AG09319 (cell line): ENCODE measurements around the gene TFDP1.
"Not testable (repeated sequence)": the region's sequence is repeated elsewhere in the genome, so short reads cannot be mapped to it uniquely, and the experiment has no call there.

ENCODE experiments used
- DNase-seq: peaks from one replicate; pipeline ENCODE4 v3.0.0-alpha.2; 2010; ENCODE audit warnings: low read depth; ENCODE audit errors: extremely low read depth
- TF ChIP-seq, protein P1 (sequence below): IDR thresholded peaks from 2 replicates; pipeline ENCODE4 v1.5.1; 2011; ENCODE audit warnings: low read depth, mild to moderate bottlenecking, inconsistent platforms, low read length, moderate library complexity

The TFDP1 gene

DNA sequence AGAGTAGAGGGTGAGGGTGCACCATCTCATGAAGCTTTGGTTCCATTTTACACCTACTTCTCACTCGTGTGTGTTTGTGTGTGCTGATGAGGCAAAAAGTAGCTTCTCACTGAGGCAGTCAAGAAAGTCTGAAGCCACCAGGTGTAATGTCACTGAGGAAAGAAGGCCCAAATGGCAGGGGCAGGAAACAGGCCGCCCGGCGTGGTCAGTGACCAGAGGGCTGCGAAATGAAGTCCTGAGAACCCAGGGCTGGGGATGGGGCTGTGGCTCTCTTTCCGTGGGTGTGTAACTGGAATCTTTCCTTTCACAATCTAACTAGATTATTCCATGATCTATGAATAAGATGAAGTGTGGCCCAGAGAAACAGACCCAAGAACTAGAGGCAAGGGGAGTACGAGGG, 25.5 kb upstream of the TFDP1 start:
- TF ChIP-seq, protein P1, sequence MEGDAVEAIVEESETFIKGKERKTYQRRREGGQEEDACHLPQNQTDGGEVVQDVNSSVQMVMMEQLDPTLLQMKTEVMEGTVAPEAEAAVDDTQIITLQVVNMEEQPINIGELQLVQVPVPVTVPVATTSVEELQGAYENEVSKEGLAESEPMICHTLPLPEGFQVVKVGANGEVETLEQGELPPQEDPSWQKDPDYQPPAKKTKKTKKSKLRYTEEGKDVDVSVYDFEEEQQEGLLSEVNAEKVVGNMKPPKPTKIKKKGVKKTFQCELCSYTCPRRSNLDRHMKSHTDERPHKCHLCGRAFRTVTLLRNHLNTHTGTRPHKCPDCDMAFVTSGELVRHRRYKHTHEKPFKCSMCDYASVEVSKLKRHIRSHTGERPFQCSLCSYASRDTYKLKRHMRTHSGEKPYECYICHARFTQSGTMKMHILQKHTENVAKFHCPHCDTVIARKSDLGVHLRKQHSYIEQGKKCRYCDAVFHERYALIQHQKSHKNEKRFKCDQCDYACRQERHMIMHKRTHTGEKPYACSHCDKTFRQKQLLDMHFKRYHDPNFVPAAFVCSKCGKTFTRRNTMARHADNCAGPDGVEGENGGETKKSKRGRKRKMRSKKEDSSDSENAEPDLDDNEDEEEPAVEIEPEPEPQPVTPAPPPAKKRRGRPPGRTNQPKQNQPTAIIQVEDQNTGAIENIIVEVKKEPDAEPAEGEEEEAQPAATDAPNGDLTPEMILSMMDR = no peak

DNA sequence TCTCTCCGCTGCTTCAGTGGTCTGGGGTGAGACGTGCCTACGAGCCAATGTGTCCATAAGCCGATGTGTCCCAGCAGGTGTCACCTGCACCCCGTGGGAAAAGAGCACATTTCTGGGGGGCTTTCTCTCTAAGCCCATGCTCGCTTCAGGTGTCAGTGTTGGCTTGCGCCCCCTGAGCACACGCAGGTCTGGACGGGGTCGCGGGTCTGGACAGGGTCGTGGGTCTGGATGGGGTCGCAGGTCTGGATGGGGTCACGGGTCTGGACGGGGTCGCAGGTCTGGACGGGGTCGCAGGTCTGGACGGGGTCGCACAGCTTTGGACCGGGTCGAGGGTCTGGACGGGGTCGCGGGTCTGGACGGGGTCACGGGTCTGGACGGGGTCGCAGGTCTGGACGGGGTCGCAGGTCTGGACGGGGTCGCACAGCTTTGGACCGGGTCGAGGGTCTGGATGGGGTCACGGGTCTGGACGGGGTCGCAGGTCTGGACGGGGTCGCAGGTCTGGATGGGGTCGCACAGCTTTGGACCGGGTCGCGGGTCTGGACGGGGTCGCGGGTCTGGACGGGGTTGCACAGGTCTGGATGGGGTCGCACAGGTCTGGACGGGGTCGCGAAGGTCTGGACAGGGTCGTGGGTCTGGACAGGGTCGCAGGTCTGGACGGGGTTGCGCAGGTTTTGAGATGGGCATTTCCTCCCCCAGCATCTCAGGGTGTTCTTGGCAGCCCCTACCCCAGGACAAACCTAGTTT, 24.5 kb upstream of the TFDP1 start:
- TF ChIP-seq, protein P1 = no peak

More for the DNA sequence above, 25.5 kb upstream of the TFDP1 start:
- DNase-seq = no peak

GRCh38 chr13:113560645-113561416, 23.7 kb upstream of the TFDP1 start:
- TF ChIP-seq, protein P1 = no peak
- no peak for DNase-seq

More for the DNA sequence above, 24.5 kb upstream of the TFDP1 start:
- DNase-seq = no peak

DNA sequence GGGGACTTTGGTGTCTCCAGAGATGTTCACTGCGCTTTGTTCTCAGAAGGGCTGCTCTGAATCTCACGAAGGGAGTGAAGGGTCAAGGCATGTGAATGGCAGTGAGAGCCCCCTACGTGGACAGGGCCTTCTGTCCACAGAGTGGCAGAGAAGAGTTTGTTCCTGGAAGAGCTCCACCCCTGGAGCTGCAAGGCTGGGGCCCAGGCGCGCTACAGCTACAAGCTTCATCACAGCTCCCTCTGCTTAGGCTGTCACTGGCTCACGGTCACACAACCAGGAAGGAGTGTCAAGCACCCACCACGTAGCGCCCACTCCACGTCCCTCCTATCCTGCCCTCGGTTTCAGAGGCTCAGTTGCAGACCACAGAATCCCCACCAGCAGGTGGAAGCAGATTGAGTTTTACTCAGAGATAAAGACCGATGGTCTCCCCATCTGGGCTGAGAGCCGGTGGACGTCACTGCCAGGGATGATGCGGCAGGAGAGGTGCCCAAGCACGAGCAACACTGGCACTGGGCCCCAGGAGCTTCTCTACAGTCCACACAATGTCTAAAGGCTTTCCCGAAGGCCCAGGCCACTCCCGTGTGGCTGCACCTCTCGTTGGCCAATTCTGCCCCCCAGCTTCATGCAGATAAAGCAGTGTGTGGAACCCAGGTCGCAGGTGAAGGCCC, 23.0 kb upstream of the TFDP1 start:
- TF ChIP-seq, protein P1 = no peak
- no peak for DNase-seq

DNA sequence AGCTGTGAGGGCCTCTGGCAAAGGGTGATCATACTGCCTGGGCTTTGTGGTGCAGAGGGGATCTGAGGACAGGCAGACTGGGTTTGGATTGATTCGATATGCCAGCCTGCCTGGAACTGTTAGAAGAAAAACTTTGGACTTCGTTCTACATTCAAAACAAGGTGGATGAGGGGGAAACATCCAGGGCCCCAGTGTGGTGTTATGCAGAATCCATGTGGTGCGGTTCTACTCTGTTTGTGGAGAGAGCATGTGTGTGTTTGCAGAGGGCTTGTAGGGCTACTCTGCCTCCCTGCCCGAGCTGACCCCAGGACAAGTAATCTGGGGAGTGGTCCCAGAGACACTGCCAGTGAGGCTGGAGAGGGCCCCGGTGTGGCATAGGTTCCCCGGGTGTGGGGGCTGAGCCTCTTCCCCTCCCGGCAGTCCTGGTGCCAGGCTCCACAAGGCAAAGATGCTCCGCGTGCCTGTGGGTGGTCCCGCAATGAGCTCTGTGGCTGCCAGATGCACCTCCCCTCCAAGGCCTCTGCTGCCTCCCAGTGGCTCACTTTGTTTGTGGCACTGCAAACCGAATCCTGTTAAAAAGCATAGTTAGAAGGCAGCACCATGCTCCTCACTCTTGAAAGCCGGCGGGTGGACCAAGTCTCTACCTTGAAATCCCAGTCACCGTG, 22.3 kb upstream of the TFDP1 start:
- peak; percentile 47 for DNase-seq
- TF ChIP-seq, protein P1 = peak; percentile 87

DNA sequence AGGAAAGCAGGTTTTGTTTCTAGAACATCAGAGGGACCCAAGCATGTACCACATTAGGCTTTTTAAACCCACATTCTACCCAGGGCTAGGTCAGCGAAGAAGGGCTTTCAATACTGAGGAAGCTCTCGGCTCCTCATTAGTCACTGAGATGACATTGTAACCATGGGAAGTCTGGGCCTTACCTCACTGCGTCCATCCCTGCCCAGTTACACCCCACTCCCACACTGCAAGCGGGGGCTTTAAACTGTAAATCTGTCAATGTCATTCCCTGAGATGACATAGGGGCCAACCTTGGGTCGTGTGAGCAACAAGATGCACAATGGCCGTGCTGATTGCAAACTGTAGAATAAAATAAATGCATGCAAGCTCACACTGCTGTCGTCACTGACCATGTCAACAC, 21.7 kb upstream of the TFDP1 start:
- TF ChIP-seq, protein P1 = no peak

GRCh38 chr13:113563511-113563910, 21.0 kb upstream of the TFDP1 start:
- DNase-seq = not testable (repeated sequence)

More for the DNA sequence above, 21.7 kb upstream of the TFDP1 start:
- DNase-seq = no peak
